Measurements from ENCODE around the gene JPH2. TPM values are rescaled to one million over a fixed set of nuclear protein-coding genes. Genes with fewer than 3 reads are reported as not detected.
A peak's percentile ranks its signal among the peaks of the same experiment; 100 is the strongest.

JPH2 gene
- total RNA-seq, 1 experiment from 2014 or later: 9.9 TPM

DNA sequence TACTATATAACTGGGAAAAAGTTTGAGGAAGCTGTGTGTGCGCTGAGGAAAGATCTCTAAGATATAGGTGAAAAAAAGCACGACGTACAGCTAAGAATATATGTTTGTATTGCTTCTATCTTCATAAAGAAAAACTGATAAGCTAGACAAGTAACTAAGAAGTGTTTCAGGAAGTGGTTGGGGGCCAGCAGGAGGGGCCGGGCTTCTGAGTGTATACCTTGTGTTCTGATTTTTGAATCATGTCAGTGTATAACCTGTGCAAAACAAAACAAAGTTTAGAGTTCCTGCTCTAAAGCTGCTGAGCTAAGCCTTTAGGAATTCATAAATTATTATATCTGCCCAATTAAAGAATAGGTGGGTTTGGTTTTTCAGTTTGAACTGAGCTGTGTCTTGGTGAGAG, 31.5 kb upstream of the JPH2 start:
- DNase-seq: no peak
- Histone ChIP-seq H3K36me3 (no peaks in the 10 kb centered on the region), H3K27me3 (no peaks in the 10 kb centered on the region), H3K4me3 (no peak overlapping the region), H3K9me3 (no peaks in the 10 kb centered on the region)

DNA sequence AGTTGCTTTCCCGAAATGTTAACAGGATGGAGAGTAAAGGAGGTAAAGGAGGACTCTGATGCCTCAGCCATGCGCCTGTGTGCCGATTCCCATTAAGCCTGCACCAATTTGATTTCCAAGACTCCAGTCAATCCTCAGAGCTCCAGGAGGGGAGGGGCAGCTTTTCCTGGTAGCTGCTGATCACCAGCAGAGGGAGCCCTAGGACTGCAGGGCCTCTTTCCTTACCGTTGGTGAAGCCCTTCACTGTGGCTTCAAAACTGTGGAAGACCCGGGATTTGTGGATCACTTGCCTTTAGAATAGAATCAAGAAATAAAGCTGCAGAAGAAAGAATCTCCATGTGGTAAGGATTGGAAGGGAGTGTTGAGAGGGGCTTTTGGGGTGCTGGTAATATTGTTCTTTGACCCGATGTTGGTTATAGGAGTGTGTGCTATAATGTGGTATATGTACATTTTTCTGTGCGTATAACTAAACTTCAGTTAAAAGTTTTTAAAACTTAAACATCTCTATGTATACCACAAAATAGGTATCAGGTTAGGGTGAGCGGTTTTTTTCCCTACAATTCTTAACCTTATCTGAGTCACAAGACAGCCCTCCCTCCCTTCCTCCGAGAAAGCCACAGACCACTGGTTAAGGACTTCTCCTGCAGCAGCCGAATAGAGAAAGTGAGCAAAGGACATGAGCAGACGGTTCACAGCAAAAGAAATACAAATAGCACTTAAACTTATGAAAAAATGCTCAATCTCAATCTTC, 30.5 kb upstream of the JPH2 start:
- Histone ChIP-seq H3K4me3 (no peak overlapping the region), H3K27me3 (no peaks in the 10 kb centered on the region), H3K9me3 (no peaks in the 10 kb centered on the region), H3K36me3 (no peaks in the 10 kb centered on the region)
- peak; percentile 72 for DNase-seq

DNA sequence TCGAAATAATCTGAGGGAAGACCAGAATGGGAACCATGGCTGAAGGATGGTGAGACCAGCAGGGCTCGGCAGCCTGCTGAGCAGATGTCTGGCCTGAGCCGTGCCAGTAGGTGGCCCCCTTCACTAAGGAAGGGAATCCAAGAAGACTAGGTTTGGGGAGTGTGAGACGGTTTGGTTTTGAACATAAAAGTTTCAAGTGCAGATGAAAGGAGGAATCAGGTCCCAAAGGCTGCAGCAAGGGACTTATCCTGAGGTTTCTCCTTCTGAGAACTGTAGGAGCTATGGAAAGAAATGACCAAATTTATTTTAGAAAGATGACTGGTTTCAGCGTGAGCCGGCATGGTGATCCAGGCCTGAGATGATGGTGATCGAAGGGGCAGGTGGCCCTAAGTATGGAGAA, 28.1 kb upstream of the JPH2 start:
- H3K9me3 ChIP-seq: no peaks in the 10 kb centered on the region
- H3K36me3 ChIP-seq: no peaks in the 10 kb centered on the region
- H3K4me3 ChIP-seq: no peak overlapping the region
- H3K27me3 ChIP-seq: no peaks in the 10 kb centered on the region
- DNase-seq: peak; percentile 67

DNA sequence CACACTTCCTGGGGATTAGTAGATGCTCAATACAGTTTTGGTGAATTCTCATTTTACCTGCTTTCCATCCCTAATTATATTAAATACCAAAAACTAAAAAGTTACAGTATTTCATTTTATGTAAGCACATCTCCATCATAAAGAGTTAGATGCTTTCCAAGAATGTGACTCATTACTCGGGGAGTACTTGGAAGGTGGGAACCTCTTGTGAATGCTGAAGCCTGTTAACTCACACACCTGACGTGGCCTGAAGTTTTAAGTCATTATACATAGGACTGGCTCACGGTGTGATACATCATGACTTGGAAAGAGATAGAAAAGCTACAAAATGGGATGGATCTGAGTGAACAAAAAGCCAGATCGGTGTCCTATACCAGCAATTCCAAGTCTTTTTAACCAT, 25.8 kb upstream of the JPH2 start:
- no peak for DNase-seq
- Histone ChIP-seq H3K4me3 (no peak overlapping the region), H3K36me3 (no peaks in the 10 kb centered on the region; the same call in 1 of the 2 replicates), H3K27me3 (no peaks in the 10 kb centered on the region), H3K9me3 (no peaks in the 10 kb centered on the region)

DNA sequence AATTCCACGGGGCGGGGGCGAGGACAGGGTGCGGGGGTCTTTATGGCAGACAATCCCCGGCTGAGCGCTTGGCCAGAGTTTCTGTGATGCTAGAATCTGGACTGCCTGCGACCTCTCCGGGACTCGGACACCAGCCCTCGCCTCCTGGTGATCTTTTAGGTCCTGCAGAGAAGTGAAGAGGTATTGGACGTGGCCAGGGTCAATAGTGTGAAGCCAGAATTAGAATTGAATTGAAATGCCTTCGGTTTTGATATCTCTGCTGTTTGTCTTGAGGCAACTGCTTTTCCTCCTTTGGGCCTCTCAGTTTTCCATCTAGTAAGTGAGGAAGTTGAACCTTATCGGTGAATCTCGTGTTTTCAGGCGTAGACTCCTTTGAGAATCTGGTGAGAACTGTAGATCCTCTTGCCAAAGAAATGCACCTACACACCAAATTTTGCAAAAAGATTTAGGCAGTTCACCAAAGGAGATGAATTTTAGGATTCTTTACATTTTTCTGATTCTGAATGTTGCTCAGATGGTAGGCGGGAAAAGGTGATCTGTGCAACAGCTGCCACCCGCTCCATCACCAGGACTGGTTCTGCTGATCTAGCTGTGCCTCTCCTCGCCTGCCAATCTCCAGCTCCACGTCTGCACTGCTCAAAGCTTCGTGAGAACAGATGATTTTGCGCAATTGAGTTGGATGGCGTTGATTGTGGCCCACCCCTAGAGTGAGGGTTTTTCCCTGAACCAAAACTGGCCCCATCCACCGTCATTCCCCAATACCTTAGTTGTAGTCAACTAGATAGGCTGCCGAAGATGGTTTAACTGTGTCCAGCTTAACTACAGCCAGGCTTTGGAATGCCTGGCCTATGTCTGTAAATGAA, 24.4 kb upstream of the JPH2 start:
- Histone ChIP-seq H3K36me3 (peaks cover 4% of the 10 kb centered on the region; the same call in 1 of the 2 replicates), H3K9me3 (no peaks in the 10 kb centered on the region), H3K27me3 (no peaks in the 10 kb centered on the region), H3K4me3 (peak overlapping the region; percentile 84)
- no peak for DNase-seq

DNA sequence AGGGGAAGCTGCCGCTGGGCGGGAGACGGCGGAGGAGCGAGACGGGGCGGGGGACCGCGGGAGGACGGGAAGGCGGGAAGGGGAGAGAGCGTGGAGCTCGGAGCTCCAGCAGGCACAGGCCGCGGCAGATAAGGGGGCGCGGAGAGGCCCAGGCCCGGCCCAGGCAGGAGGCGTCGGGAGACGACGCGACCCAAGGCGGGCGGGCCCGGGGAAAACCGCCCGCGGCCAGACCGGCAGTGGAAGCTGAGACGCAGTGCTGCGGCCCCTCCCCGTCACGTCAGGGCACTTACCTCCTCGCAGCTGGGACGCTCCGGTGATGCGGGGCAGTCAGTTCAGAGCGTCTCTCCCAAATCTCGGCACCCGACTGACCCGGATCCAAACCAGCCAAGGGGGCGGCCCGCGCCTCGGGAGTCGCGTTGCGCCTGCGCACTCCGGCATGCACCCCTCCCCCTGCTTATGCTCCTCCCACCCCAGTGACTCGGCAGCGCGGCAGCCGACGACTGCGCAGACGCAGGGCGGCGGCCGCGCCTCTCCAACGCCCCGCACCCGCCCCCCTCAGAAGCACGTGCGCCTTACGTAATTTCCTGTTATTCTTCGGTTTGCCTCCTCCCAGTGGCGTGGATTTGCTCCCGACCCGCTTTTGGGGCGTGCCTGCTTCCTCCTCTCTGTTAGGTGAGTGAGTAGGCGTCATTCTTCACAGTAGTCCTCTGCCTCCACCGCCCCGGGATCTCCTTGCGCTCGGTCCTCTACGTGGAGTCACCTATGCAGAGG, 23.6 kb upstream of the JPH2 start, which contains the start of gene OSER1:
Gene OSER1 (minus strand): TSS at position 366 of the 771 bp plus-strand sequence. CDS start 3,814 bp downstream, outside the sequence.
- no peaks in the 10 kb centered on the region for H3K27me3 ChIP-seq
- peaks cover 10% of the 10 kb centered on the region for H3K36me3 ChIP-seq
- DNase-seq: peak; percentile 98
- H3K4me3 ChIP-seq: peak within 1 kb of the TSS; percentile 84
- H3K9me3 ChIP-seq: no peaks in the 10 kb centered on the region

DNA sequence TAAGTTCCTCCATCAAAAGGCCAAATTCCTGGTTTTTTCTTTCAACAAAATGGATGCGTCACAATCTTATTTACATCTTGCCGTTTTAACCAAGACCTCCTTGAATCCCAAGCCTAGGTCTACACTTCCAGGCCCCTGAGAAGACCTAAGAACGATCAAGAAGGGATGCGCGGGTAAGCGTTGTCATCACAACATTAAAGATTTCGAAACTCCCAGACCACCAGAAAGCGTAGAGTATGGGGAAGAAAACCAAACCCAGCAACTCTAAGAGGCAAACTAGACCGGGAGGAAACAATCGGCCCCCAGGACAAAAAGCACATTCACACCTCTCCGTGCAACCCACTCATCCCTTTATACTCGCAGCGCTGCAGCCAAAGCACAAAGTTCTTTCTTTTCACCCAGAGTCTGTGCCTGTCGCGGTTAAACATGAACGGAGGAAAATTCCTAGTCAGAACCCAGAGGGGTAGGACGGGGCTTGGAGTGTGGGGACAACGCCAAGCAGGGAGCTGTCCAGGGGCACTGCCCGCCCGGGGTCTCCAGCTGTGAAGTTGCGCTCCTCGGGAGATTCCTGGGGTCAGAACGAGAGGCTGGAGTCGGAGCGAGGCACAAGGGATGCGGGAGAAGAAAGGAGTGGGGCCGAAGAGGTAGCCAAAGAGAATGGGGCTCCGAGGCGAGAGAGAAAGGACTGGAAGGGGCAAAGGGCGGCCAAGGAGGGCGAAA, 22.9 kb upstream of the JPH2 start:
- peak; percentile 51 for DNase-seq
- Histone ChIP-seq H3K36me3 (peaks cover 17% of the 10 kb centered on the region), H3K27me3 (no peaks in the 10 kb centered on the region), H3K9me3 (no peaks in the 10 kb centered on the region), H3K4me3 (peak overlapping the region; percentile 84)

DNA sequence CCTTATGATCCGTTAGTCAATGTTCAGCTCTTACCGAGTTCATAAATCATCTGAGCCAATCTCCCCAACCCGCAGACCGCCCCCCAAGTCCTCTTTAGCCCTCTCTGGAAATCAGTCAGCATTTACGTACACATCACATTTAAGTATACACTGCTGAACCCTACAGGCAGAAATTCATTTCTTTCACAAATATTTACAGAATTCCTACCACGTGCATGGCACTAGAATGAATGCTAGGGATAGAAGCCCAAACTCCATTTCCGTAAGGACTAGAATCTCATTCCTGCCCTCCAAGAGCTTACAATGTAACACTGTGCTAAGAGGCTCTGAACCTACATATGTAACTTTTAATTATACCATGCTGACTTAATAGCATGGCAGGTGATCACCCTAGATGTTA, 21.8 kb upstream of the JPH2 start:
- H3K4me3 ChIP-seq: peak overlapping the region; percentile 84
- no peak for DNase-seq
- no peaks in the 10 kb centered on the region for H3K9me3 ChIP-seq
- H3K27me3 ChIP-seq: no peaks in the 10 kb centered on the region
- H3K36me3 ChIP-seq: peaks cover 22% of the 10 kb centered on the region

DNA sequence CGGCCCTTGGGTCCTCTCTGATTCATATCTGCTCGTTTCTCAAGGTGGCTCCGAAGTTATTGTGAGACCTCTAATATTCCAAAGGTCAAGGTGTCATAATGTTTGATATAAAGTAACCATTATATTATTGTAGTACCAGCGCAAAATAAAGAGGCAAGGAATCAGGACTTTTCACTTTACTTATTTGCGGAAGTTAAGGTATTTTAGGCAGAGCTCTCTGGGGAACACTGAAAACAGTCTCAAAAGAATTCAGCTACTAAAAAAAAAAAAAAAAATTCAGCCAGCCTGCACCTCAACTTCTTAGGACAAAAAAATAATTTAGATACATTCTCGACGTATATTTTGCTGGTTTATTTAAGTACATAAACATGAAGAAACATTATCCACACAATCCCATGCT, 21.2 kb upstream of the JPH2 start:
- Histone ChIP-seq H3K4me3 (peak overlapping the region; percentile 84), H3K9me3 (no peaks in the 10 kb centered on the region), H3K36me3 (peaks cover 27% of the 10 kb centered on the region), H3K27me3 (no peaks in the 10 kb centered on the region)
- no peak for DNase-seq

DNA sequence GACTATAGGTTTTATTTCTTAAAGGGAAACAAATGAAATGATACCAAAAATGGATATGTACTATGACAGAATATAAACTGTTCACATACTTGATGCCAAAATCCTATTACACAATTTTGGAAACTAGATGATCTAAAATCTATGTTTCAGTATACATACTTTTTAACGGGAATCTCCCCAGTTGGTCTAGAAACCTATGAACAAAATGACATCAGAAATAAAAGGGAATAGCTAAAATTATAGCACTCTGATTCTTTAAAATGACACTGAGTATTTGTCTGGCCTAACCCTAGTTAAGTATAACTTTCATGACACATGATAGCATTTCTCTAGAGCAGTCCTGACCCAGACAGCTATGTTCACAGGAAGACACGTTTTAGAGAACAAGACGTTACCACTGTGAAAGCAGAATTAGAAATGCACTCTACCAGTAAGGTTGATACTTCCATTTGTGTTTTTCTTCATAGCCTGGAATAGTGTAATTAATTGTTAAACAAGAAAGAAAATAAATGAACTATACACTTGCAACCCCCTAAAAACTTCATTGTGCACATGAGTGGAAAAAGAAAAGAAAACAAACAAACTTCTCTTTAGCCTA, 20.2 kb upstream of the JPH2 start:
- no peak for DNase-seq
- no peaks in the 10 kb centered on the region for H3K27me3 ChIP-seq
- peaks cover 37% of the 10 kb centered on the region for H3K36me3 ChIP-seq
- H3K9me3 ChIP-seq: no peaks in the 10 kb centered on the region
- H3K4me3 ChIP-seq: 0 out of 2 replicates have a peak overlapping the region, but pooled peaks have one; percentile 84

DNA sequence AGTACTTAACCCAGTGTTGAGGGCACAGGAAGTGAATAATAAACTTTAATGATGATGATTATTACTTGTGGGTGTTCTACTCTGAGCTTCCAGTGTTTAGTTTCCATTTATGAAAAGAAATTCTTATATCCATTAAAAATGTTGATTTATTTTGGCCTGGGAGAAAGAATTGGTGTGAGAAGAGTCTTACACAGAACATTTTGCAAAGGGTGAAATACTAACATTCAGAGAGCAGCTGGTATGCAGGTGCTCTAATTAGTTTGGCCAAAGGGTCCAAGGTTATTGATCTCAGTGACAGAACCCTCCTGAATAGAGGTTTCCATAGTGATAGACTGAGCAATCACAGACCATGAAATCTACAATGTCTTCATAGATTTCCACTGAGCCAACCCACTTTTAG, 19.1 kb upstream of the JPH2 start:
- no peak for DNase-seq
- no peaks in the 10 kb centered on the region for H3K9me3 ChIP-seq

DNA sequence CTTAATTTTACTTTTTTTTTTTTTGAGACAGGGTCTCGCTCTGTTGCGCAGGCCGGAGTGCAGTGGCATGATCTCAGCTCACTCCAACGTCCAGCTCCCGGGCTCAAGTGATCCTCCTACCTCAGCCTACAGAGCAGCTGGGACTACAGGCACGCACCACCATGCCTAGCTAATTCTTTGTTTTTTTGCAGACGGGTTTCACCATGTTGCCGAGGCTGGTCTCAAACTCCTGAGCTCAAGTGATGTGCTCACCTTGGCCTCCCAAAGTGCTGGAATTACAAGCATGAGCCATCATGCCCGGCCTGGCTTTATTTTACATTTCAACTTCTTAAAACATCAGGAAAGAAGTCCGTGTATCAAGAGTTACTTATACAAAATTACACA, 17.8 kb upstream of the JPH2 start:
- Histone ChIP-seq H3K27me3 (no peaks in the 10 kb centered on the region), H3K36me3 (peaks cover 61% of the 10 kb centered on the region), H3K9me3 (no peaks in the 10 kb centered on the region), H3K4me3 (no peak overlapping the region)
- no peak for DNase-seq

More for the DNA sequence above, 19.1 kb upstream of the JPH2 start:
- H3K36me3 ChIP-seq: peaks cover 48% of the 10 kb centered on the region
- H3K27me3 ChIP-seq: no peaks in the 10 kb centered on the region
- H3K4me3 ChIP-seq: no peak overlapping the region

DNA sequence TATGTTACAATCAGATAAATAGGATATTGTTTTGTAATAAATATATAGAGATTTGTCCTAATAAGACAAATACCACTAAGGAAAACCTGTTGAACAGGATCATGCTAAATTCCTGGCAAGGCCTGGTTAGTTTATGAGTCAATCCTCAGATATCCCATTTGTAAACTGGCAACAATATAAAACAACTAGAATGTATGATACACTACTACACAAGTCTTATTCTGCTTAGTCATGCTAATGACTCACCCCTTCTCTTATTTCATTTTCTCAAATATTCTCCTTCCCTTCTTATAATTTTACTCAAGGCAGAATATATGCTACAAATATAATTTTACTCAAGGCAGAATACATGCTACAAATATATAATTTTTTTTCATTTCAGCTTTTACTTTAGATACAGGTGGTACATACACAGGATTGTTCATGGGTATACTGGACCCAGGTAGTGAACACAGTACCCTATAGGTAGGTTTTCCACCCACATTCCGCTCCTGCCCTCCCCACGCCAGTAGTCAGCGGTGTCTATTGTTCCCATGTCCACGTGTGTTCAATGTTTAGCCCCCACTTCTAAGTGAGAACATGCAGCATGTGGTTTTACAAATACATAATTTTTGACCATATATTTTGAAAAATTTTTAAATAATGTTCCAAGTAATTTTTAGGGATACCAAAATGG, 17.3 kb upstream of the JPH2 start:
- Histone ChIP-seq H3K36me3 (peaks cover 66% of the 10 kb centered on the region), H3K4me3 (no peak overlapping the region), H3K9me3 (no peaks in the 10 kb centered on the region), H3K27me3 (no peaks in the 10 kb centered on the region)
- no peak for DNase-seq

DNA sequence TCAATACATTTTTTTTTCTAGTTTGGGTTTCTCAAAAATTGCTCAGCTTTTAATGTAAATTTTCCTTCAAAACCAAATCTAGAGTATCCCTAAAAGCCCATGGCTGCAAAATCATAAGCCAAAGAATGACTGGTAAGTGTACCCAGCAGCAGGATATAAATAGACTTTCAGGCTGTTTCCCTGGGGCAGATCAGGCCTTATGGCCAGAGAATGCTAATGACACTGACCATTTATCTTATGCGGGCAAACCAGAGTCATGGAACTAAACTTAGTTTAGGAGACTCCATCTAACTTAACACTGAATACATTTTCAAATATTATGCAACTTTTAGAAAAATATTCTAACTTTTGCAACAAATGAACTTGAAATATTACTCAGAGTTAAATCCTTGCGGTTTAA, 16.2 kb upstream of the JPH2 start:
- Histone ChIP-seq H3K4me3 (no peak overlapping the region), H3K27me3 (no peaks in the 10 kb centered on the region), H3K9me3 (no peaks in the 10 kb centered on the region), H3K36me3 (peaks cover 76% of the 10 kb centered on the region)
- no peak for DNase-seq

DNA sequence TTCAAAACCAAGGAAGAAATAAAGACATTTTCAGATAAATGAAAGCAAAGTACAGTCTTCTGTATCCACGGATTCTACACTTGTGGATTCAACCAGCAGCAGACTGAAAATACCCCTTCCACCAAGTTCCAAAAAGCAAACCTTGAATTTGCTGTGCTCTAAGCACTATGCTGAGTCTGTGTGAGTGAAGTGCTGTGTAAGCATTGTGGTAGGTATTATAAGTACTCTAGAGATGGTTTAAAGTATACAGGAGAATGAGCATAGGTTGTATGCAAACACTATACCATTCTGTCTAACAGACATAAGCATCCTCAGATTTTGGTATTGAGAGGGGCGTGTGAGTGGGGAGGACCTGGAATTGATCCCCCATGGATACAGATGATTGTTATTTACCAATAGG, 14.0 kb upstream of the JPH2 start:
- no peaks in the 10 kb centered on the region for H3K9me3 ChIP-seq
- H3K4me3 ChIP-seq: no peak overlapping the region
- H3K36me3 ChIP-seq: peaks cover 89% of the 10 kb centered on the region
- no peak for DNase-seq
- no peaks in the 10 kb centered on the region for H3K27me3 ChIP-seq

All from MG63 (cell line).